ENCODE data around the gene HEBP2. TPM values are rescaled to one million over a fixed set of nuclear protein-coding genes. Genes with fewer than 3 reads are reported as not detected.
A peak's percentile ranks its signal among the peaks of the same experiment; 100 is the strongest.

The HEBP2 gene
- total RNA-seq, 1 experiment from 2014 or later: 58.9 TPM

DNA sequence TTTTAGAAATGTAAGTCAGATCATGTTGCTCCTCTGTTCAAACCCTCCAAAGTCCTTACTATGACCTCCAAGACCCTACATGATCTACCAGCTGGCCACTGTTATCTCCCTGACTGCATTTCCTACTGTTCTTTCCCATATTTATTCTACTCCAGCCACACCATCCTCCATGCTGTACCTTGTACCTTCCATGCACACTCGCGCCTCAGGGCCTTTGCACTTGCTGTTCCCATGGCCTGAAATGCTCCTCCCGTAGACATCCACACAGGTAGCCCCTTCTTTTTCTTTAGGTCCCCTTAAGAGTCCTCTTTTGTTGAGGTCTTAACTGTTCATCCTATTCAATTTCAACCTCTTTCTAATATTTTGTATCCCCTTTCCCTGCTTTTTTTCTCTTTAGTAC lies 47.0 kb downstream of the HEBP2 start:
- peaks cover 15% of the 10 kb centered on the region for H3K4me1 ChIP-seq (ENCODE audit: insufficient read depth, low read length)
- DNase-seq: no peak
- H3K27ac ChIP-seq (ENCODE audit: low read length): no peak overlapping the region
- H2AFZ ChIP-seq (ENCODE audit: low read length): no peak overlapping the region
- no peaks in the 10 kb centered on the region for H3F3A ChIP-seq (ENCODE audit: low read length, unreplicated experiment)
- no peaks in the 10 kb centered on the region for H3K79me2 ChIP-seq (ENCODE audit: low read length)
- no peaks in the 10 kb centered on the region for H3K9me2 ChIP-seq (replicated peaks; ENCODE audit: low read length)
- H4K20me1 ChIP-seq (ENCODE audit: low read length): no peaks in the 10 kb centered on the region
- ChIA-PET POLR2A (ENCODE audit: unreplicated experiment) (no interaction called here), CTCF (no interaction called here)
- H3K9ac ChIP-seq (ENCODE audit: low read length): no peak overlapping the region
- H3K36me3 ChIP-seq (ENCODE audit: low read depth, low read length): no peaks in the 10 kb centered on the region
- BruUV-seq (replicated peaks): no TSS peak
- no peak overlapping the region for H3K4me3 ChIP-seq (ENCODE audit: low read length)
- no peaks in the 10 kb centered on the region for H3K27me3 ChIP-seq (ENCODE audit: low read length)
- no peak for TF ChIP-seq EZH2phosphoT487 (IDR thresholded peaks at IDR 0.05; ENCODE audit: borderline replicate concordance, low read length)
- no peak for TF ChIP-seq EZH2 (IDR thresholded peaks at IDR 0.05; ENCODE audit: low read length, unreplicated experiment)
- TF ChIP-seq, protein P1, sequence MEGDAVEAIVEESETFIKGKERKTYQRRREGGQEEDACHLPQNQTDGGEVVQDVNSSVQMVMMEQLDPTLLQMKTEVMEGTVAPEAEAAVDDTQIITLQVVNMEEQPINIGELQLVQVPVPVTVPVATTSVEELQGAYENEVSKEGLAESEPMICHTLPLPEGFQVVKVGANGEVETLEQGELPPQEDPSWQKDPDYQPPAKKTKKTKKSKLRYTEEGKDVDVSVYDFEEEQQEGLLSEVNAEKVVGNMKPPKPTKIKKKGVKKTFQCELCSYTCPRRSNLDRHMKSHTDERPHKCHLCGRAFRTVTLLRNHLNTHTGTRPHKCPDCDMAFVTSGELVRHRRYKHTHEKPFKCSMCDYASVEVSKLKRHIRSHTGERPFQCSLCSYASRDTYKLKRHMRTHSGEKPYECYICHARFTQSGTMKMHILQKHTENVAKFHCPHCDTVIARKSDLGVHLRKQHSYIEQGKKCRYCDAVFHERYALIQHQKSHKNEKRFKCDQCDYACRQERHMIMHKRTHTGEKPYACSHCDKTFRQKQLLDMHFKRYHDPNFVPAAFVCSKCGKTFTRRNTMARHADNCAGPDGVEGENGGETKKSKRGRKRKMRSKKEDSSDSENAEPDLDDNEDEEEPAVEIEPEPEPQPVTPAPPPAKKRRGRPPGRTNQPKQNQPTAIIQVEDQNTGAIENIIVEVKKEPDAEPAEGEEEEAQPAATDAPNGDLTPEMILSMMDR (conservative IDR thresholded peaks at IDR 0.05; ENCODE audit: low read depth, low read length): no peak
- H3K4me2 ChIP-seq (ENCODE audit: low read length): no peak overlapping the region
- no peak for ATAC-seq
- intact Hi-C loops (cut with micrococcal nuclease): no loop called here
- H3K9me3 ChIP-seq (ENCODE audit: low read length): no peaks in the 10 kb centered on the region

DNA sequence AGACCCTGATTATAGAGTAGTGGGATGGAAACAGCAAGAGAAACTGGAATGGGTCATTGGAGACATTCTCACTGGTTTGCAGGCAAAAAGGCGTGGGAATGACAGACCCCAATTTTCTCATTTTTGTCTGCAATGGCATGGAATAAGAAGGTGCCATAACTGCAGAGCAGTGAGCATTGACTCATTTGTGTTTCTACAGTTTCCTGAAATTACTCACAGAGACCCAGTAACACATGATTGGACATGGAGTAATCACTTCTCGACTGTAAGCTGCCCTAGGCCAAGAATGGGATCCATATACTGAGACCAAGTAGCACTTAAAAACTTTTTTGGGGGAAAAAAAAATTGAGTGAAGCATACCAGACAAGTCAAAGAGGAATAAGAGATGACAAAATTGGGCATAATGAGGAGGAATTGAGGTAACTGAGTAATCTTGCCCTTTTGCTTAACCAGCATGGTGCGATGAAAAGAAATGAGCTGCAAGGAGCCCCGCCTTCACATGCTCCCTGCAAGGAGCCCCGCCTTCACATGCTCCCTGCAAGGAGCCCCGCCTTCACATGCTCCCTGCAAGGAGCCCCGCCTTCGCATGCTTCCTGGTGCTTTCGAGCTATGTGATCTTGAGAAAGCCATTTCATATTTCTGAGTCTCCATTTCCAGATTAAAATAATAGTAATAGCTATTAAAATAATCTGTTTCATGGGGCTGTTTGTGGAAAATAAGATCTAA lies 51.1 kb downstream of the HEBP2 start:
- CTCF ChIA-PET: interaction anchor here (0.7 kb wide), 1 partner anchor 10 kb away, joined by 3 read pairs; no protein-coding TSS in a partner anchor
- no peaks in the 10 kb centered on the region for H3K27me3 ChIP-seq (ENCODE audit: low read length)
- intact Hi-C loops (cut with micrococcal nuclease): loop anchor here (2.0 kb wide), 1 partner anchor 14 kb away; no protein-coding TSS in a partner anchor
- H3K9me2 ChIP-seq (replicated peaks; ENCODE audit: low read length): no peaks in the 10 kb centered on the region
- POLR2A ChIA-PET (ENCODE audit: unreplicated experiment): interaction anchor here (0.7 kb wide), 1 partner anchor 41 kb away, joined by 4 read pairs; no protein-coding TSS in a partner anchor
- TF ChIP-seq EZH2phosphoT487 (IDR thresholded peaks at IDR 0.05; ENCODE audit: borderline replicate concordance, low read length) (no peak), EZH2 (IDR thresholded peaks at IDR 0.05; ENCODE audit: low read length, unreplicated experiment) (no peak)
- TF ChIP-seq, protein P1 (conservative IDR thresholded peaks at IDR 0.05; ENCODE audit: low read depth, low read length): no peak
- peak; percentile 87 for ATAC-seq
- no peaks in the 10 kb centered on the region for H3F3A ChIP-seq (ENCODE audit: low read length, unreplicated experiment)
- no peaks in the 10 kb centered on the region for H4K20me1 ChIP-seq (ENCODE audit: low read length)
- peak overlapping the region; percentile 28; the same call in 1 of the 2 replicates for H3K4me3 ChIP-seq (ENCODE audit: low read length)
- H3K4me2 ChIP-seq (ENCODE audit: low read length): peak overlapping the region; percentile 67
- peak overlapping the region; percentile 58; the same call in 1 of the 2 replicates for H2AFZ ChIP-seq (ENCODE audit: low read length)
- no peaks in the 10 kb centered on the region for H3K36me3 ChIP-seq (ENCODE audit: low read depth, low read length)
- H3K9me3 ChIP-seq (ENCODE audit: low read length): no peaks in the 10 kb centered on the region
- peak; percentile 53 for DNase-seq
- peak overlapping the region; percentile 96 for H3K27ac ChIP-seq (ENCODE audit: low read length)
- peaks cover 21% of the 10 kb centered on the region for H3K4me1 ChIP-seq (ENCODE audit: insufficient read depth, low read length)
- no TSS peak for BruUV-seq (replicated peaks)
- no peaks in the 10 kb centered on the region for H3K79me2 ChIP-seq (ENCODE audit: low read length)
- H3K9ac ChIP-seq (ENCODE audit: low read length): peak overlapping the region; percentile 54
